Measurements from ENCODE around the gene ADGRG1.
"Not testable (repeated sequence)": the region's sequence is repeated elsewhere in the genome, so short reads cannot be mapped to it uniquely, and the experiment has no call there.

Gene ADGRG1

GRCh38 chr16:57668630-57669475, 40.4 kb downstream of the ADGRG1 start:
- no peak for TF ChIP-seq CTCF (conservative IDR thresholded peaks at IDR 0.05; ENCODE audit: low read length)
- no peak for DNase-seq (ENCODE audit: low read depth)
- no peak overlapping the region for H3K4me3 ChIP-seq (ENCODE audit: low read length)

GRCh38 chr16:57669476-57670162, 41.2 kb downstream of the ADGRG1 start:
- no peak for TF ChIP-seq CTCF (conservative IDR thresholded peaks at IDR 0.05; ENCODE audit: low read length)
- no peak overlapping the region for H3K4me3 ChIP-seq (ENCODE audit: low read length)
- DNase-seq (ENCODE audit: low read depth) = no peak

GRCh38 chr16:57670196-57670595, 41.8 kb downstream of the ADGRG1 start:
- DNase-seq (ENCODE audit: low read depth) = no peak
- no peak for TF ChIP-seq CTCF (conservative IDR thresholded peaks at IDR 0.05; ENCODE audit: low read length)
- H3K4me3 ChIP-seq (ENCODE audit: low read length) = no peak overlapping the region

GRCh38 chr16:57671451-57671850, 43.0 kb downstream of the ADGRG1 start:
- not testable (repeated sequence) for DNase-seq (ENCODE audit: low read depth); H3K4me3 ChIP-seq (ENCODE audit: low read length)

- H3K4me3 ChIP-seq (ENCODE audit: low read length) = no peak overlapping the region
- no peak for DNase-seq (ENCODE audit: low read depth)
- no peak for TF ChIP-seq CTCF (conservative IDR thresholded peaks at IDR 0.05; ENCODE audit: low read length)
Measured at GRCh38 chr16:57672416-57672815, 44.0 kb downstream of the ADGRG1 start.

GRCh38 chr16:57672824-57673223, 44.4 kb downstream of the ADGRG1 start:
- TF ChIP-seq CTCF (conservative IDR thresholded peaks at IDR 0.05; ENCODE audit: low read length) = no peak
- H3K4me3 ChIP-seq (ENCODE audit: low read length) = no peak overlapping the region
- DNase-seq (ENCODE audit: low read depth) = no peak

- no peak overlapping the region for H3K4me3 ChIP-seq (ENCODE audit: low read length)
- no peak for TF ChIP-seq CTCF (conservative IDR thresholded peaks at IDR 0.05; ENCODE audit: low read length)
- DNase-seq (ENCODE audit: low read depth) = no peak
Measured at GRCh38 chr16:57675741-57676551, 47.5 kb downstream of the ADGRG1 start.

Data from AG10803 (cell line).